H9 (cell line): Measurements from ENCODE around the gene TMEM127. TPM values are rescaled to one million over a fixed set of nuclear protein-coding genes. Genes with fewer than 3 reads are reported as not detected.

Source experiments
- DNase-seq: peaks from one replicate; pipeline ENCODE4 v3.0.0-alpha.2; 2017
- H2AFZ ChIP-seq: one replicate; pipeline ENCODE4 v1.6.1; 2013; ENCODE audit warnings: mild to moderate bottlenecking, low read length, control low read depth, moderate library complexity
- H2AK5ac ChIP-seq: 2 replicates; pipeline ENCODE4 v1.6.1; 2013; ENCODE audit warnings: low read length, control low read depth, mixed read lengths; ENCODE audit not compliant: insufficient read length
- H2BK120ac ChIP-seq: one replicate; pipeline ENCODE4 v1.6.1; 2013; ENCODE audit warnings: low read depth, mild to moderate bottlenecking, low read length, control low read depth, inconsistent platforms; ENCODE audit not compliant: poor library complexity, severe bottlenecking
- H2BK12ac ChIP-seq: 2 replicates; pipeline ENCODE4 v1.6.1; 2013; ENCODE audit warnings: low read length, control low read depth, mixed read lengths, low read depth; ENCODE audit not compliant: insufficient read length
- H2BK15ac ChIP-seq: 2 replicates; pipeline ENCODE4 v1.6.1; 2013; ENCODE audit warnings: low read depth, low read length, control low read depth
- H2BK20ac ChIP-seq: one replicate; pipeline ENCODE4 v1.6.1; 2013; ENCODE audit warnings: low read depth, mild to moderate bottlenecking, low read length, control low read depth, inconsistent platforms; ENCODE audit not compliant: poor library complexity, severe bottlenecking
- H2BK5ac ChIP-seq: 2 replicates; pipeline ENCODE4 v1.6.1; 2013; ENCODE audit warnings: low read length, control low read depth, mixed read lengths; ENCODE audit not compliant: insufficient read length
- H3K14ac ChIP-seq: 2 replicates; pipeline ENCODE4 v1.6.1; 2013; ENCODE audit warnings: low read length, control low read depth; ENCODE audit not compliant: insufficient read depth
- H3K18ac ChIP-seq: 2 replicates; pipeline ENCODE4 v1.6.1; 2013; ENCODE audit warnings: low read depth, mild to moderate bottlenecking, mixed read lengths, low read length, control low read depth; ENCODE audit not compliant: insufficient read length
- H3K23ac ChIP-seq: 2 replicates; pipeline ENCODE4 v1.6.1; 2013; ENCODE audit warnings: low read length, control low read depth, mixed read lengths, low read depth; ENCODE audit not compliant: insufficient read length
- H3K23me2 ChIP-seq: 2 replicates; pipeline ENCODE4 v1.6.1; 2013; ENCODE audit warnings: low read depth, mild to moderate bottlenecking, mixed read lengths, low read length, control low read depth; ENCODE audit not compliant: insufficient read length, poor library complexity, severe bottlenecking
- H3K27ac ChIP-seq: 2 replicates; pipeline ENCODE4 v1.5.1; 2013; ENCODE audit warnings: low read length, control low read depth, mixed read lengths, low read depth; ENCODE audit not compliant: insufficient read length
- H3K27me3 ChIP-seq: 2 replicates; pipeline ENCODE4 v1.6.1; 2013; ENCODE audit warnings: low read length, control low read depth, inconsistent platforms; ENCODE audit not compliant: insufficient read depth
- H3K4ac ChIP-seq: 2 replicates; pipeline ENCODE4 v1.6.1; 2013; ENCODE audit warnings: low read depth, mild to moderate bottlenecking, control low read depth, inconsistent platforms, low read length, moderate library complexity
- H3K4me1 ChIP-seq: 2 replicates; pipeline ENCODE4 v1.6.1; 2013; ENCODE audit warnings: low read length, control low read depth, inconsistent platforms; ENCODE audit not compliant: insufficient read depth
- H3K4me2 ChIP-seq: 2 replicates; pipeline ENCODE4 v1.6.1; 2013; ENCODE audit warnings: low read length, control low read depth, mixed read lengths; ENCODE audit not compliant: insufficient read length, insufficient read depth
- H3K56ac ChIP-seq: 2 replicates; pipeline ENCODE4 v1.6.1; 2013; ENCODE audit warnings: low read depth, mild to moderate bottlenecking, mixed read lengths, low read length, control low read depth; ENCODE audit not compliant: insufficient read length
- H3K79me1 ChIP-seq: 2 replicates; pipeline ENCODE4 v1.6.1; 2013; ENCODE audit warnings: low read depth, mild to moderate bottlenecking, moderate library complexity, low read length, control low read depth, inconsistent platforms; ENCODE audit not compliant: insufficient read depth, poor library complexity, severe bottlenecking
- H3K79me2 ChIP-seq: 2 replicates; pipeline ENCODE4 v1.6.1; 2013; ENCODE audit warnings: low read length, control low read depth, inconsistent platforms; ENCODE audit not compliant: insufficient read depth
- H3K9ac ChIP-seq: 2 replicates; pipeline ENCODE4 v1.6.1; 2013; ENCODE audit warnings: low read length, control low read depth, mixed read lengths; ENCODE audit not compliant: insufficient read length; ENCODE audit errors: extremely low read depth
- H3K9me3 ChIP-seq: one replicate; pipeline ENCODE4 v1.6.1; 2013; ENCODE audit warnings: low read depth, low read length, inconsistent platforms; ENCODE audit not compliant: control insufficient read depth
- H3T11ph ChIP-seq: one replicate; pipeline ENCODE4 v1.6.1; 2013; ENCODE audit warnings: mild to moderate bottlenecking, low read length, control low read depth, inconsistent platforms
- H4K20me1 ChIP-seq: one replicate; pipeline ENCODE4 v1.6.1; 2013; ENCODE audit not compliant: control insufficient read depth, insufficient read length, insufficient read depth
- H4K5ac ChIP-seq: 2 replicates; pipeline ENCODE4 v1.6.1; 2013; ENCODE audit warnings: low read depth, mild to moderate bottlenecking, mixed read lengths, low read length, control low read depth; ENCODE audit not compliant: insufficient read length
- H4K8ac ChIP-seq: replicated peaks from 2 replicates; pipeline ENCODE4 v1.6.1; 2013; ENCODE audit warnings: low read length, control low read depth, mixed read lengths, low read depth; ENCODE audit not compliant: insufficient read length
- H4K91ac ChIP-seq: 2 replicates; pipeline ENCODE4 v1.6.1; 2013; ENCODE audit warnings: low read depth, mild to moderate bottlenecking, moderate library complexity, mixed read lengths, low read length, control low read depth; ENCODE audit not compliant: insufficient read length
- H3K27ac Mint-ChIP-seq, 3 experiments: 2 replicates in 2 of 3; 3 replicates in 1 of 3; pipeline ENCODE4 v1.8.0; 2020 to 2021; ENCODE audit warnings: mixed read lengths in 3 of 3, mild to moderate bottlenecking in 1 of 3, moderate library complexity in 1 of 3
- H3K27me3 Mint-ChIP-seq: 2 replicates; pipeline ENCODE4 v1.8.0; 2021; ENCODE audit warnings: low read depth, mild to moderate bottlenecking, moderate library complexity, mixed read lengths
- H3K36me3 Mint-ChIP-seq, 3 experiments: 2 replicates in 2 of 3; 3 replicates in 1 of 3; pipeline ENCODE4 v1.8.0; 2020 to 2021; ENCODE audit warnings: low read depth in 3 of 3, mixed read lengths in 3 of 3; ENCODE audit not compliant: insufficient read depth in 1 of 3
- H3K4me1 Mint-ChIP-seq, 2 experiments: 2 replicates each; pipeline ENCODE4 v1.8.0; 2020; ENCODE audit warnings: mixed read lengths in 2 of 2
- H3K4me3 Mint-ChIP-seq, 2 experiments: 2 replicates in 1 of 2; 3 replicates in 1 of 2; pipeline ENCODE4 v1.8.0; 2020 to 2021; ENCODE audit warnings: mild to moderate bottlenecking in 2 of 2, mixed read lengths in 2 of 2, moderate library complexity in 1 of 2
- H3K9me3 Mint-ChIP-seq, 2 experiments: 2 replicates in 1 of 2; 3 replicates in 1 of 2; pipeline ENCODE4 v1.8.0; 2020; ENCODE audit warnings: mild to moderate bottlenecking in 2 of 2, mixed read lengths in 2 of 2, moderate library complexity in 1 of 2
- WGBS: extraction: QIAGEN DNeasy Blood & Tissue Kit; methylation state at CpG from one replicate; pipeline ENCODE4 v1.1.7; 2013; ENCODE audit warnings: missing lambda C conversion rate, low lambda C conversion rate, mixed read lengths; ENCODE audit not compliant: insufficient read length; ENCODE audit errors: extremely low coverage; 5-methylcytosine and 5-hydroxymethylcytosine counted together
- total RNA-seq: library from RNA; stranded (reverse); gene quantifications from 2 replicates; pipeline ENCODE4 v1.2.1, GENCODE V29; 2021
- TF ChIP-seq, protein P1 (sequence below): fragments of 200-600 bp; sonication (generic); conservative IDR thresholded peaks from 3 replicates; pipeline ENCODE4 v1.8.0; 2021; ENCODE audit warnings: antibody characterized with exemption, mild to moderate bottlenecking

The TMEM127 gene
- total RNA-seq, 1 experiment from 2014 or later: 30.1 TPM

DNA sequence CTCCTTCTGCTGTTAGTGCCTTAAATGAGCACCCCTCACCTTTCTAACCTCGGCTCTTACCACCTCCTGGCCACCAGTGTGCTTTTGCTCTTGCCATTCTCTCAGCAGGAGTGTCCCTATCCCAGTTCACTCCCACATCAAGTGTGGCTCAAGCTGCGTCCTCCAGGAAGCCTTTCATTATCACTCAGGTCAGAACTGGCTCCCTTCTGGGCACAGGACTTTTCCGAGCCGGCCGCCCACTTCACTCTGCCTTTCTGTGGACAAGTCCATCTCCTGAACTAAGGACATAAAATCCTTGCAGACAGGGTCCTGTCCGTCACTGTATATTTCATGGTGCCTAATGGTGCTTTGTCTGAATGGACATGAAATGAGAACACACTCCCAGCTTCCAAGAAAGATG is 15.6 kb downstream of the TMEM127 start:
- H3K27ac ChIP-seq: no peak overlapping the region
- no peak overlapping the region for H3K4ac ChIP-seq
- H3K79me2 ChIP-seq: no peaks in the 10 kb centered on the region
- TF ChIP-seq, protein P1, sequence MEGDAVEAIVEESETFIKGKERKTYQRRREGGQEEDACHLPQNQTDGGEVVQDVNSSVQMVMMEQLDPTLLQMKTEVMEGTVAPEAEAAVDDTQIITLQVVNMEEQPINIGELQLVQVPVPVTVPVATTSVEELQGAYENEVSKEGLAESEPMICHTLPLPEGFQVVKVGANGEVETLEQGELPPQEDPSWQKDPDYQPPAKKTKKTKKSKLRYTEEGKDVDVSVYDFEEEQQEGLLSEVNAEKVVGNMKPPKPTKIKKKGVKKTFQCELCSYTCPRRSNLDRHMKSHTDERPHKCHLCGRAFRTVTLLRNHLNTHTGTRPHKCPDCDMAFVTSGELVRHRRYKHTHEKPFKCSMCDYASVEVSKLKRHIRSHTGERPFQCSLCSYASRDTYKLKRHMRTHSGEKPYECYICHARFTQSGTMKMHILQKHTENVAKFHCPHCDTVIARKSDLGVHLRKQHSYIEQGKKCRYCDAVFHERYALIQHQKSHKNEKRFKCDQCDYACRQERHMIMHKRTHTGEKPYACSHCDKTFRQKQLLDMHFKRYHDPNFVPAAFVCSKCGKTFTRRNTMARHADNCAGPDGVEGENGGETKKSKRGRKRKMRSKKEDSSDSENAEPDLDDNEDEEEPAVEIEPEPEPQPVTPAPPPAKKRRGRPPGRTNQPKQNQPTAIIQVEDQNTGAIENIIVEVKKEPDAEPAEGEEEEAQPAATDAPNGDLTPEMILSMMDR: no peak
- H3K4me2 ChIP-seq: no peak overlapping the region
- no peak overlapping the region for H3K9ac ChIP-seq
- no peak overlapping the region for H3K4me3 Mint-ChIP-seq
- no peak overlapping the region for H4K8ac ChIP-seq
- H2BK15ac ChIP-seq: no peak overlapping the region
- no peak overlapping the region; a peak in 3 of 7 replicates for H3K27ac Mint-ChIP-seq
- no peak overlapping the region for H3K18ac ChIP-seq
- no peaks in the 10 kb centered on the region for H4K20me1 ChIP-seq
- H3K14ac ChIP-seq: no peak overlapping the region
- no peaks in the 10 kb centered on the region; a peak in 1 of 4 replicates for H3K4me1 Mint-ChIP-seq
- no peaks in the 10 kb centered on the region for H3K27me3 ChIP-seq
- no peak overlapping the region for H2AFZ ChIP-seq
- no peak overlapping the region for H2BK5ac ChIP-seq
- H3K23ac ChIP-seq: no peak overlapping the region
- H3K23me2 ChIP-seq: no peaks in the 10 kb centered on the region
- H4K91ac ChIP-seq: no peak overlapping the region
- H2BK12ac ChIP-seq: no peak overlapping the region
- no peak overlapping the region for H3K56ac ChIP-seq
- no peak overlapping the region for H2AK5ac ChIP-seq
- no peak overlapping the region for H2BK20ac ChIP-seq
- no peaks in the 10 kb centered on the region; the same call in 1 of the 2 replicates for H3K27me3 Mint-ChIP-seq
- H3K9me3 ChIP-seq: no peaks in the 10 kb centered on the region
- WGBS: no CpG with 5 or more reads among the region's 6 CpGs
- no peak overlapping the region for H3T11ph ChIP-seq
- peaks cover 10 to 35% (median 22%) of the 10 kb centered on the region in 3 experiments; a peak in 6 of 7 replicates for H3K36me3 Mint-ChIP-seq
- H2BK120ac ChIP-seq: no peak overlapping the region
- no peak overlapping the region for H4K5ac ChIP-seq
- H3K79me1 ChIP-seq: no peaks in the 10 kb centered on the region
- no peaks in the 10 kb centered on the region for H3K4me1 ChIP-seq
- no peaks in the 10 kb centered on the region for H3K9me3 Mint-ChIP-seq
- DNase-seq: no peak
